ENCODE results near the gene STPG3. TPM values are rescaled to one million over a fixed set of nuclear protein-coding genes. Genes with fewer than 3 reads are reported as not detected.
A peak's percentile ranks its signal among the peaks of the same experiment; 100 is the strongest.

STPG3 gene
- polyA plus RNA-seq, 1 of the 3 experiments (the other 2 are of a cell fraction): not detected

DNA sequence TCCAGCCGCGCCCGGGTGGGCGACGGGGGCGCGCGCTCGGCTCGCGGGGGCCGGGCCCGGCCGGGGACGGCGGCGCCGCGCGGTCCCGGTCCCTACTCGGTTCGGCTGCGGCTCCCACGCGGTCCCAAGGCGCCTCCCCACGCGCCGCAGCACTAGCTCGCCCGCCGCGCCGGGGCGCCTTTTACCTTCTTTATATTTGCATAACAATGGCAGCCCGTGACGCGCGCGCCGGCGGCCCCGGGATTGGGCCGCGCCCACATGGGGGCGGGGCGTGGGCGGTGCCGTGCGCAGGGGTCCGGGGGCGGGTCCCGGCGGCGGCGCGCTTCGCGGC, 51.0 kb downstream of the STPG3 start, which contains the start of gene NRARP:
Gene NRARP (minus strand): TSS at position 154 of the 331 bp plus-strand sequence. CDS start 343 bp downstream, outside the sequence.
- POLR2A ChIA-PET: interaction anchor here (0.8 to 1.7 kb wide), 7 partner anchors 14 to 247 kb away, joined by 3 to 5 read pairs (median 3); partner anchors contain the start of genes EXD3, NOXA1 and TUBB4B

DNA sequence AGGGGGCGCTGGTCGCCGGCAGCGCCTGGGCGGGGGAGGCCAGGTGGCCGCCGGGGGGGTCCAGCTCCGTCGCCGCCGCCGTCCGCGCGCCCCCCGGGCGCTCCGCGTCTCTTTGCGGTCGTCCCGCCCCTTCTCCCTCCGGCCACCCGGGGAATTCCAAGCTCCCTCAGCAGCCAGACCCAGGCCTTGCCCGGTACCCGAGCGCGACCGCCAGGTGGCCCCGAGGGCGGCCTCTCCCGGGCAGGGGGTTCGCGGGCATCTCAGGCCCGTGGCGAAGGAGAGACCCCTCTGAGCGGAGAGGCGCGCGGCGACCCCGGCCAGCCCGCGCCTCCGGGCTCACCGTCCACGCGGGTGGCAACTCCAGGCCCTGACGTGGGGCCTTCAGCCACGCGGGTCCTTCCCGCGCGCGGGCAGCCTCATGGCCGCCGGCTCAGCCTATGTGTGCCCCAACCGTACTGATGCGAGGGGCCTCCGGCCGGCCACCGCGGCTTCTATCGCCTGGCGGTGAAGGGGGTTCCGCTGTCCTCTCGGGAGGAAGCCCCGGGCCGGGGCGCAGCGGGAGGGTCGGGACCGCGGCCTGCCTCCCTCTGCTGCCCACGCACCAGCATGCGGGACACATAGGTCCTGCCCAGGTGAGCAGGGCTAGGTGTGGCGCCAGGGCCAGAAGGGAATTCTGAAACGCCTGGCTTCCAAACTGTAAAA, 51.5 kb downstream of the STPG3 start:
- no peaks in the 10 kb centered on the region for H3K79me2 ChIP-seq (ENCODE audit: insufficient read depth)
- H3K9me3 ChIP-seq: no peaks in the 10 kb centered on the region
- peak overlapping the region in 1 of 2 experiments; percentile 64; a peak in 1 of 4 replicates for H3K27ac ChIP-seq (ENCODE audit: low read depth in 2 of 2, low read length in 1 of 2)
- H3K4me3 ChIP-seq (ENCODE audit: low read depth in 2 of 2, low read length in 1 of 2): peak overlapping the region; percentile 41 to 51; a peak in 3 of 4 replicates
- peaks cover 0 to 20% of the 10 kb centered on the region in 2 experiments; a peak in 2 of 4 replicates for H3K4me1 ChIP-seq (ENCODE audit: control insufficient read depth in 1 of 2, insufficient read depth in 2 of 2, low read depth in 1 of 2, low read length in 1 of 2)
- peak overlapping the region; percentile 35; the same call in 1 of the 2 replicates for H2AFZ ChIP-seq (ENCODE audit: low read depth)
- peaks cover 4% of the 10 kb centered on the region for H3F3A ChIP-seq (replicated peaks; ENCODE audit: insufficient read depth)
- no peaks in the 10 kb centered on the region for H4K20me1 ChIP-seq (ENCODE audit: insufficient read depth)
- DNase-seq: no peak
- CTCF ChIA-PET: interaction anchor here (0.6 to 5.7 kb wide), 34 partner anchors 8 to 258 kb away, joined by 3 to 74 read pairs (median 4); partner anchors contain the start of genes EXD3, NOXA1, STPG3 and TPRN
- peak overlapping the region; percentile 72; the same call in 1 of the 2 replicates for H3K4me2 ChIP-seq
- no peaks in the 10 kb centered on the region for H3K27me3 ChIP-seq (ENCODE audit: insufficient read depth)
- H3K36me3 ChIP-seq (replicated peaks in 1 of 2; ENCODE audit: control insufficient read depth in 1 of 2, insufficient read depth in 2 of 2, low read length in 1 of 2): no peaks in the 10 kb centered on the region
- H3K9me2 ChIP-seq: no peaks in the 10 kb centered on the region
- POLR2A ChIA-PET: interaction anchor here (0.8 to 1.7 kb wide), 6 partner anchors 16 to 247 kb away, joined by 3 to 5 read pairs (median 4); partner anchors contain the start of genes EXD3, NOXA1 and TUBB4B
- 41% methylated on average over 6 of the region's 78 CpGs for WGBS (ENCODE audit: low lambda C conversion rate)
- H3K9ac ChIP-seq: no peak overlapping the region
- no peak for TF ChIP-seq FOXM1 (IDR thresholded peaks at IDR 0.05; ENCODE audit: low read depth)
- no peak for TF ChIP-seq NFIC (IDR thresholded peaks at IDR 0.05; ENCODE audit: borderline replicate concordance)
- TF ChIP-seq NRF1 (IDR thresholded peaks at IDR 0.05; ENCODE audit: low read depth, low read length): no peak
- no peak for TF ChIP-seq SIN3A (IDR thresholded peaks at IDR 0.05; ENCODE audit: borderline replicate concordance, low read depth, low read length)
- no peak for TF ChIP-seq RFX5 (IDR thresholded peaks at IDR 0.05; ENCODE audit: low read length)
- TF ChIP-seq, protein P1, sequence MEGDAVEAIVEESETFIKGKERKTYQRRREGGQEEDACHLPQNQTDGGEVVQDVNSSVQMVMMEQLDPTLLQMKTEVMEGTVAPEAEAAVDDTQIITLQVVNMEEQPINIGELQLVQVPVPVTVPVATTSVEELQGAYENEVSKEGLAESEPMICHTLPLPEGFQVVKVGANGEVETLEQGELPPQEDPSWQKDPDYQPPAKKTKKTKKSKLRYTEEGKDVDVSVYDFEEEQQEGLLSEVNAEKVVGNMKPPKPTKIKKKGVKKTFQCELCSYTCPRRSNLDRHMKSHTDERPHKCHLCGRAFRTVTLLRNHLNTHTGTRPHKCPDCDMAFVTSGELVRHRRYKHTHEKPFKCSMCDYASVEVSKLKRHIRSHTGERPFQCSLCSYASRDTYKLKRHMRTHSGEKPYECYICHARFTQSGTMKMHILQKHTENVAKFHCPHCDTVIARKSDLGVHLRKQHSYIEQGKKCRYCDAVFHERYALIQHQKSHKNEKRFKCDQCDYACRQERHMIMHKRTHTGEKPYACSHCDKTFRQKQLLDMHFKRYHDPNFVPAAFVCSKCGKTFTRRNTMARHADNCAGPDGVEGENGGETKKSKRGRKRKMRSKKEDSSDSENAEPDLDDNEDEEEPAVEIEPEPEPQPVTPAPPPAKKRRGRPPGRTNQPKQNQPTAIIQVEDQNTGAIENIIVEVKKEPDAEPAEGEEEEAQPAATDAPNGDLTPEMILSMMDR (IDR thresholded peaks at IDR 0.05): peak; percentile 58
- TF ChIP-seq, protein P2, sequence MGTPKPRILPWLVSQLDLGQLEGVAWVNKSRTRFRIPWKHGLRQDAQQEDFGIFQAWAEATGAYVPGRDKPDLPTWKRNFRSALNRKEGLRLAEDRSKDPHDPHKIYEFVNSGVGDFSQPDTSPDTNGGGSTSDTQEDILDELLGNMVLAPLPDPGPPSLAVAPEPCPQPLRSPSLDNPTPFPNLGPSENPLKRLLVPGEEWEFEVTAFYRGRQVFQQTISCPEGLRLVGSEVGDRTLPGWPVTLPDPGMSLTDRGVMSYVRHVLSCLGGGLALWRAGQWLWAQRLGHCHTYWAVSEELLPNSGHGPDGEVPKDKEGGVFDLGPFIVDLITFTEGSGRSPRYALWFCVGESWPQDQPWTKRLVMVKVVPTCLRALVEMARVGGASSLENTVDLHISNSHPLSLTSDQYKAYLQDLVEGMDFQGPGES (IDR thresholded peaks at IDR 0.05; ENCODE audit: low read depth, low read length): no peak
- no peak for TF ChIP-seq MXI1 (IDR thresholded peaks at IDR 0.05; ENCODE audit: low read depth, low read length)
- TF ChIP-seq RAD21 (IDR thresholded peaks at IDR 0.05; ENCODE audit: low read length): 0 out of 2 replicates have a peak, but pooled peaks have one; percentile 22
- TF ChIP-seq SMC3 (IDR thresholded peaks at IDR 0.05; ENCODE audit: low read depth, low read length): no peak; the same call in 1 of the 2 replicates

More for the DNA sequence above, 51.0 kb downstream of the STPG3 start, which contains the start of gene NRARP:
- Histone ChIP-seq H3K27me3 (ENCODE audit: insufficient read depth) (no peaks in the 10 kb centered on the region), H3K27ac (ENCODE audit: low read depth in 2 of 2, low read length in 1 of 2) (peak within 1 kb of the TSS in 1 of 2 experiments; percentile 71; a peak in 2 of 4 replicates), H3K4me2 (peak within 1 kb of the TSS; percentile 75; the same call in 1 of the 2 replicates), H3K4me1 (ENCODE audit: control insufficient read depth in 1 of 2, insufficient read depth in 2 of 2, low read depth in 1 of 2, low read length in 1 of 2) (peaks cover 0 to 24% of the 10 kb centered on the region in 2 experiments; a peak in 2 of 4 replicates), H3K9ac (peak within 1 kb of the TSS; percentile 38; the same call in 1 of the 2 replicates), H3K9me3 (no peaks in the 10 kb centered on the region), H3K4me3 (ENCODE audit: low read depth in 2 of 2, low read length in 1 of 2) (peak within 1 kb of the TSS; percentile 51 to 65), H2AFZ (ENCODE audit: low read depth) (peak within 1 kb of the TSS; percentile 81; the same call in 1 of the 2 replicates), H3K79me2 (ENCODE audit: insufficient read depth) (no peaks in the 10 kb centered on the region), H3K9me2 (no peaks in the 10 kb centered on the region), H4K20me1 (ENCODE audit: insufficient read depth) (no peaks in the 10 kb centered on the region), H3K36me3 (replicated peaks in 1 of 2; ENCODE audit: control insufficient read depth in 1 of 2, insufficient read depth in 2 of 2, low read length in 1 of 2) (no peaks in the 10 kb centered on the region), H3F3A (replicated peaks; ENCODE audit: insufficient read depth) (peaks cover 4% of the 10 kb centered on the region)
- CTCF ChIA-PET: interaction anchor here (0.6 to 5.7 kb wide), 39 partner anchors 9 to 258 kb away, joined by 3 to 74 read pairs (median 3); partner anchors contain the start of genes EXD3, NOXA1, STPG3 and TPRN
- TF ChIP-seq, protein P2 (IDR thresholded peaks at IDR 0.05; ENCODE audit: low read depth, low read length): no peak
- TF ChIP-seq POLR2AphosphoS5 (IDR thresholded peaks at IDR 0.05; ENCODE audit: low read depth, low read length): 0 out of 2 replicates have a peak, but pooled peaks have one; percentile 41
- TF ChIP-seq, protein P3, sequence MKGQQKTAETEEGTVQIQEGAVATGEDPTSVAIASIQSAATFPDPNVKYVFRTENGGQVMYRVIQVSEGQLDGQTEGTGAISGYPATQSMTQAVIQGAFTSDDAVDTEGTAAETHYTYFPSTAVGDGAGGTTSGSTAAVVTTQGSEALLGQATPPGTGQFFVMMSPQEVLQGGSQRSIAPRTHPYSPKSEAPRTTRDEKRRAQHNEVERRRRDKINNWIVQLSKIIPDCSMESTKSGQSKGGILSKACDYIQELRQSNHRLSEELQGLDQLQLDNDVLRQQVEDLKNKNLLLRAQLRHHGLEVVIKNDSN (IDR thresholded peaks at IDR 0.05; ENCODE audit: borderline replicate concordance, low read depth): no peak
- TF ChIP-seq, protein P4, sequence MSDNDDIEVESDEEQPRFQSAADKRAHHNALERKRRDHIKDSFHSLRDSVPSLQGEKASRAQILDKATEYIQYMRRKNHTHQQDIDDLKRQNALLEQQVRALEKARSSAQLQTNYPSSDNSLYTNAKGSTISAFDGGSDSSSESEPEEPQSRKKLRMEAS (IDR thresholded peaks at IDR 0.05; ENCODE audit: low read depth): no peak
- peak; percentile 56 for TF ChIP-seq NRF1 (IDR thresholded peaks at IDR 0.05; ENCODE audit: low read depth, low read length)
- TF ChIP-seq GATA2 (CRISPR knock-in tag; IDR thresholded peaks at IDR 0.05): no peak
- TF ChIP-seq, protein P5, sequence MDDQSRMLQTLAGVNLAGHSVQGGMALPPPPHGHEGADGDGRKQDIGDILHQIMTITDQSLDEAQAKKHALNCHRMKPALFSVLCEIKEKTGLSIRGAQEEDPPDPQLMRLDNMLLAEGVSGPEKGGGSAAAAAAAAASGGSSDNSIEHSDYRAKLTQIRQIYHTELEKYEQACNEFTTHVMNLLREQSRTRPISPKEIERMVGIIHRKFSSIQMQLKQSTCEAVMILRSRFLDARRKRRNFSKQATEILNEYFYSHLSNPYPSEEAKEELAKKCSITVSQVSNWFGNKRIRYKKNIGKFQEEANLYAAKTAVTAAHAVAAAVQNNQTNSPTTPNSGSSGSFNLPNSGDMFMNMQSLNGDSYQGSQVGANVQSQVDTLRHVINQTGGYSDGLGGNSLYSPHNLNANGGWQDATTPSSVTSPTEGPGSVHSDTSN (IDR thresholded peaks at IDR 0.05): no peak
- TF ChIP-seq MXI1 (IDR thresholded peaks at IDR 0.05; ENCODE audit: low read depth, low read length): 0 out of 2 replicates have a peak, but pooled peaks have one; percentile 34
- peak; percentile 91 for TF ChIP-seq RFX5 (IDR thresholded peaks at IDR 0.05; ENCODE audit: low read length)
- peak; percentile 98 for DNase-seq
- WGBS (ENCODE audit: low lambda C conversion rate): no CpG with 5 or more reads among the region's 60 CpGs

Data from SK-N-SH (cell line).